Measurements from ENCODE around the gene FHOD3.

Gene FHOD3

DNA sequence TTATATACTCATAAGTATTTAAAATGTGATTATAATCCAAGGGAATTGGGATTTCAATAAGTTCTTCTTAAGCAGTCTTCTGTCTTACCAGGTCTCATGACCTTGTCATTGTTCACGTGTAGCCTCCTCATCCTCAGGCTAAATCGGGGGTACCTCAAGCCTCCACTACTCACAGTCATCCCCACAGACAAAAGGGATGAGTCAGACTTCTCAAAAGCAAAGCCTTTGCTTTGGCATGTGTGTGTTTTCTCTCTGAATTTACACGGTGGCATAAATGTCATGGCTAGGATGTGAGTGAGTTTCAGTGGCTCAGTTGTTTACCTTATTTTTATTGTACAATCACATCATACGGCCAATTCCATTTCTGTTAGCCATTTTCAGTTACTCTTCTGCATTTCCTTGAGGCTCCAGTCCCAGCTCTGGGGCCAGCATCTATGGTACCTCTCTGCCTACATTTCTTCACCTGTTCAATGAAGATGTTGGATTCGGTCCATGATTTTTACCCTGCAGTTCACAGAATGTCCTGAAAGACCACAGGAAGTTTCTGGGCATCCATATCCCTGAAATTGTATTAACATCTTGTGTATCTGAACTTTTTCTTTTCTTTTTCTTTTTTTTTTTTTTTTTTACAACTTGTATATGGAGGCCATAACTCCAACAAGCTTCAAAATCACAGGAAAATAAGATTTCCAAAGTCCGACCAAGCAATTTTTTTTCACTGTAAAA lies 195.3 kb downstream of the FHOD3 start:
- no peak for DNase-seq

DNA sequence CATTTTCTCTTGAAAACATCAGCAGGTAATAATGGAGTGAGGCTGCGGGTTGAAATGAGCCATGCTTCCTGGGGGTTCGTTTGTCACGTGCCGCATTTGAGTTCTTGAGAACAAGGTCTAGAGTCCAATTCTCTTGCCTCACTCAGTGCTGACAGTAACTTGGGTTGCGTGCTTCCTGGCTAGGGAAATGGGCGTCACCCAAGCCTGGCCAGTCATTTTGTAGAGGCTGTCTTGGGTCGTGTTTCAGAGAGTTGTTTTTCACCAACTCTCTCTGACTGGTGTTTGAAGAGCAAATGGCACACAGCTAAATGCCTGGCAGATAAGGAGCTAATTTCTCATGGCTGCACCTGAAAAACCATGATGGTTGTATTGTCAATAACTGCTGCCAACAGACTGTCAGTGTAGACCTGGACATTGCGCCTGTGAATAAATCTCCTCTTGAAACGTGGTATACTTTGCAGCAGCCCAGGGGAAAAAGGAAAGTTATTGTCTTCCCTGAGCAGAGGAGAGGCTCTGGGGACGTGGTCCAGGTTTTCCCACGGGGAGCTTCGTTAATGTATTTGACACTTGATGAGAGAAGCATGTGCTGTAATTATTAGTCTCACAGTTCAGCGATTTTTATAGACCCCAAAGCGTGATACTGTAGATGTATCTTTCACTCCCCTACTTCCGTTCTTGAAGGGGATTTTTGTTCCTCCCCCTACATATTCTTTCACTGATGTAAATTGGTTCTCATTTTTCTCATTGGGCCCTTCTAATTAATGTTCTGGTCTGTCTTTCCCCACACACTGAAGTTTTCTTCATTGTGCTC lies 196.0 kb downstream of the FHOD3 start:
- DNase-seq: no peak

DNA sequence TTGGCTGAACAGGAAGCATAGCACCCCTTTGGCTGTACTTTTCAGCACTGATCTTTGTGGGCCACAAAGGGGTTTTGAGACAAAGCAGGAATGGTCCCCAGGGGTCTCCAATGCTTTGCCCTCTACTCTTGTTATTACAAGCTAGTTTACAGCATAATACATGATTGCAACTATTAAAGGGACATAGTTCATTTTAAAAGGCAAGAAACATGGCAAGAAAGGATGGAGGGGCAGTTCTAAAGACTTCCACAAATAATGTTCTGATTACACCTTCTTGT lies 196.6 kb downstream of the FHOD3 start:
- no peak for DNase-seq

DNA sequence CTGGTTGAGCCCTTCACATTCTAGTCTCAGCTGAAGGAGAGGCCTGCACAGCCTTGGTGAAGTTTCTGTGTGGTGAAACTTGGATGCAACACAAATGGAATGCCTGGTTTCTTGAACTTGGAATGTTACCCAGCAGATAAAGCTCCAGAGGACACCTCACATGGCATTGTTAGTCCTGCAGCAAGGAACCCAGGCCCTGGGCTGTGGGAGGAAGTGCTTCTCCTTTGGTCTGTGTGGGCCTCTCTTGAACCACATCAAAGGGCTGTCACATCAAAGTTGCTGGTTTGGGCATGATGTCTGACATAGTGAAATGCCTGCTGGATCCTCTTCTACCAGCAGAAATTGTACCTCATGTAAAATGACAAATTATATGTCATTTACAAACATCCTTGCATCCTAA lies 198.5 kb downstream of the FHOD3 start:
- no peak for DNase-seq

GRCh38 chr18:36499938-36500337 lies 202.4 kb downstream of the FHOD3 start:
- no peak for DNase-seq

GRCh38 chr18:36501100-36501499 lies 203.6 kb downstream of the FHOD3 start:
- DNase-seq: no peak

GRCh38 chr18:36503477-36503876 lies 206.0 kb downstream of the FHOD3 start:
- DNase-seq: no peak

DNA sequence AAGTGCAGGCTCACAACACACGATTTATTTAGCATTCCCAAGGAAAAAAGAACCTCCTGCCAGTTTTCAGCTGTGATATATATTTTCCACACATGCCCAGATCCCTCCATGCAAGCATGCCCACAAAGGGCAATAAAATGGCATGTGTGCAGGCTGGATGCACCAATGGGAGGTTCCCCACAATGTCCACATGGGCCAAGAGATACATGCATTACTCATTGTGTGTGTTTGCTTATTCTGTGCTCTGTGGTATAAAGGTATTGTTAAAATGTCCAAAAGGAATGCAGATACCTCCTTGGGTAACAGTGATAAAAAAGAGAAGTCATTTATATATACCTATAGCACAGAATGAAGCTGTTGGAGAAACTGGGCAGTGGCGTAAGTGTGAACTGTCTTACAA lies 207.4 kb downstream of the FHOD3 start:
- no peak for DNase-seq

DNA sequence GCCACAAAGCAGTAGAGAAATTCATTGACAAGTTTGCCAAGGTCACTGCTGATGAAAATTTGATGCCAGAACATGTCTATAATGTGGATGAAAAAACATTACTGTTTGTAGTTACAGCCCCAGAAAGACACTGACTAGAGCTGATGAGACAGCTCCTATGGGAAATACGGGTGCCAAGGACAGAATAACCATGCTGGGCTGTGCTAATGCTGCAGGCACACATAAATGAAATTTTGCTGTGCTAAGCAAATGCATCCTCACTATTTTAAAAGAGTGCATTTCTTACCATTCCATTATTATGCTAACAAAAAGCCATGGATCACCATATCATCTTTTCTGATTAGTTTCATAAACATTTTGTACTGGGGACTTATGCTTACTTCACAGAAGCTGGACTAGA lies 208.2 kb downstream of the FHOD3 start:
- no peak for DNase-seq

- no peak for DNase-seq
Observed at GRCh38 chr18:36509646-36510197, 212.2 kb downstream of the FHOD3 start.

DNA sequence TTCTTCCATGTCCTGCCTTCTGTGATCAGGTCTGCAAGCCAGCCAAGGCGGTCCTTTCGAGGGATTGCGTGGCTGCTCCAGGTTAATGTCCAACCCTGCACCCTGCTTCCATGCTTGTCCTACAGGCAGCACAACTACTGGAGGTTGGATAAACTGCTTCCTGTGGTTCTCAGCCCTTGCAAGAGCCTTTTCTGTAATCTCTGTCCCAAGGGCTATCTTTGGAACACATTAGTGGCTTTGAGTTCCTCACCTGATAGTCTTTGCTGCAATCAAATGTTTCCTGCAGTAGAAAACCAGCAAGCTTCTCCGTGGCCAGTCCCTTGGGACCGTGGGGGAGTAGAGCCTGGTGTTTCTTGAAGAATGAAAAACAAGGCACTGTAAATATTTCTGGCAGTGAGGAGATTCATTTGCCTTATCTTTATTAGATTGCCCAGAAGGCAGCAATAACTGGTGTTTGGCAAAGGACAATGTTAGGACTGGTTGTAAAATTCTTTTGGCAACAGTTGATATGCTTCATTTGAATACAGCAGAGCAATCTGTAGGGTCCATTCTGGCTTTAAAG lies 214.4 kb downstream of the FHOD3 start:
- DNase-seq: no peak

- DNase-seq: no peak
Observed at GRCh38 chr18:36513556-36513955, 216.0 kb downstream of the FHOD3 start.

GRCh38 chr18:36514778-36515177 lies 217.3 kb downstream of the FHOD3 start:
- no peak for DNase-seq

DNA sequence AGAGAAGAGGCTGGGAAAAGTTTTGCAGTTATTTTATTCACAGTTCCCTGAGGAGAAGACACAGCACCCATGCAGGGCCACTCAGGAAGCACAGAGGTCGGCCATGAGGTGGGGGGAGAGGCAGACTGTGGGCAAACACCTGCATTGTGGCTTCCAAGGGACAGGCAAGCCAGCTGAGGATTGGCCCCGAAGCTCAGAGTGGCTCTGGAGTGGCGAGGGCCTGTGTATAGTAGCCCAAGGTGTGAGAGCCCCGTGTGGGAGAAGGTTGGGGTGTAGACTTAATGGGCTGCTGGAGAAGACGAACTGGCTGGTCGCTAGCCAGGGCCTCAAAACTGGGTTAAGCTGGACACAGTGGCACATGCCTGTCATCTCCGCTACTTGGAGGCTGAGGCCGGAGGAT lies 218.7 kb downstream of the FHOD3 start:
- no peak for DNase-seq

DNA sequence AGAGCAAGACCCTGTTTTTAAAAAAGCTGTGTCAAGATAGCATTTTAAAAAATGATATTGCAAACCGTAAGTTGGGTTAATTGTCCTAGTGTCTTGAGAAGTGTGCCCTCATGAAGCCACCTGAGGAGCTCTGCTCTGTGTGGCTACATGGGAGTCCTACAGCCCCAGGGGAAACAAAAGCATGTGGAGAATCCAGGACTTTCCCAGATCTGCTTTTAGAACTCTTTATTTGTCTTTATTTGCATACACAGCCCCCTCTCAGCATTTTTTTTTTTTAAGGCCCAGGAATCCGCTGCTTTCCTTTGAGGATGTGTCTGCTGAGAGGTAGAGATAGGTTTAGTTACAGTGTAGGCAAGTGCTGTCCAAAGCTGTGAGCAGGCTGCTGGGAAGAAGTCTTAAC lies 219.2 kb downstream of the FHOD3 start:
- no peak for DNase-seq

- no peak for DNase-seq
Observed at GRCh38 chr18:36518839-36519238, 221.3 kb downstream of the FHOD3 start.

- DNase-seq: no peak
Observed at GRCh38 chr18:36519358-36519757, 221.8 kb downstream of the FHOD3 start.

- DNase-seq: no peak
Observed at GRCh38 chr18:36522509-36522908, 225.0 kb downstream of the FHOD3 start.

DNA sequence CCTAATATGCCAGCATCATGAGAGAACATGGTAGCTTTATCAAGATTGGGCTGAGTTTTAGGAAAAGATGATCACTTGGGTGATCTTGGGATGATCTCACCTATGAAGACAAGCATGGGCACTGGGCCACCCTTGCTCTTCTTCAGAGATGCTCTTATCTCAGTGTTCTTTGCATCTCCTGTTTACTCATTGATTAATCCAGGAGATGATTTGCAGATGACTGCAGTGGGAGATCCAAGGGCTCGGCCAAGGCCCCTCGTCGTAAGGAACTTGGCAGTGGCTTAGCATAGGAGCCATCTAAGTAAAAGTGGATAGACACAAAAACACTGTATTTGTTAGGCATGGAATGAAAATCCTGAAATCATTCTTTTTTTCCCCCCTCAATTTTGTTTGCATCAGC lies 228.4 kb downstream of the FHOD3 start:
- DNase-seq: no peak

- DNase-seq: no peak
Observed at GRCh38 chr18:36526611-36527010, 229.1 kb downstream of the FHOD3 start.

GRCh38 chr18:36527051-36527450 lies 229.5 kb downstream of the FHOD3 start:
- no peak for DNase-seq

DNA sequence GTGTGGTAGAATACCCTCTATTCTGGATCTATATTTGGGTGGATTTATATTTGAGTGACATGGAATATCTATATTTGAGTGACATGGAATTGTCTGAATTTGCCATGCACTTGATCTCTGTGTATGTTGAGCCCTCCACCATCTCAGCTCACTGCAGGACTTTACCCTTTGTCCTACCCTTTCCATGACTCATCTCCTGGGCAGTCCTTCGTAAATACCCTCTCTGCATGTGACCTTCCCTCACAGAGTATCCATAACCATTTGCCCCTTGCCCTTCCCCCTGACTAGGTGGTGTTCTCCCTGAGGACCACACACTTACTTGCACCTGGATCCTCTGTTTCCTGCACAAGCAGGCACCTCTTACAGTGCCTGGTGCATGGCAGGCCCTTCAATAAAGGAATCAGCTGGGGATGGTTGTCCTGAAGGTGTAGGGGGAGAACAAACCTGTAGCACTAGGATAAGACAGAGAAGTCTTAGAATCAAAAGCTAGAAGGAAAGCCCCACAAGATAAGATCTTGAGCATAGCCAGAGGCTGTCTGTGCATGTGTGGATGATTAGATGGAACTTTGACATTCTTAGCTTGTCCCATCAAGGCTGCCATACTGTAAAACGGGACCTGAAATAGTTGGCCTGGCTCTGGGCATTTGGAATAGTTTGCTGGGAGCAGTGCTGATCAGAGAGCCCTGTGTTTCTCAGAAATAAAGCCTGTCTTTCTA lies 230.4 kb downstream of the FHOD3 start:
- no peak for DNase-seq

DNA sequence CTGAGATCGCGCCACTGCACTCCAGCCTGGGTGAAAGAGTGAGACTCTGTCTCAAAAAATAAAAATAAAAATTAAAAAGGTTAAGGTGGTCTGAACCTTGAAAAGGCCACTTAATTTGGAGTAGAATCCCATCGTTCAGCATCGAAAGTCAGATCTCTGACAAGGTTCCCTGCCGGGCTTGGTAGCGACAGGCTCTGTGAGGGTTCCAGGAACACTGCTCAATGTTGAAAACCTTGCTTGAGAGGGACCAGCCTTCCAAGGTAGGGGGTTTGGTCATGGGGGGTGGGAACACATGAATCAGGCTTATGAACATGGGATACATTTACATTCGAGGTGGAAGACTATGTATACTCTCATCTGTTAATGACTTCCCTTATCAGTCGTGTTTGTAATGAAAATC lies 232.2 kb downstream of the FHOD3 start:
- DNase-seq: no peak
